GM23338 (cell line): ENCODE results near the gene TRIM39. TPM values are rescaled to one million over a fixed set of nuclear protein-coding genes. Genes with fewer than 3 reads are reported as not detected.
A peak's percentile ranks its signal among the peaks of the same experiment; 100 is the strongest.

Experiments
- ATAC-seq: fragments of 200-7000 bp; cut with Tn5 transposase; 3 replicates; pipeline ENCODE4 v1.9.1; 2020
- DNase-seq: peaks from one replicate; pipeline ENCODE4 v3.0.0-alpha.2; 2015; ENCODE audit warnings: low spot score
- H2AFZ ChIP-seq: fragments of 200-600 bp; sonication (generic); 2 replicates; pipeline ENCODE4 v1.8.0; 2016; ENCODE audit warnings: antibody characterized with exemption, mild to moderate bottlenecking, moderate library complexity
- H3F3A ChIP-seq: fragments of 200-600 bp; sonication (generic); replicated peaks from 2 replicates; pipeline ENCODE4 v1.8.0; 2017; ENCODE audit warnings: antibody characterized with exemption, mixed run types, low read depth
- H3K27ac ChIP-seq: fragments of 200-600 bp; sonication (generic); 2 replicates; pipeline ENCODE4 v1.6.1; 2016; ENCODE audit warnings: low read depth
- H3K27me3 ChIP-seq: fragments of 200-600 bp; sonication (generic); 2 replicates; pipeline ENCODE4 v1.8.0; 2016; ENCODE audit warnings: mild to moderate bottlenecking, mixed run types, moderate library complexity; ENCODE audit not compliant: insufficient read depth
- H3K36me3 ChIP-seq: fragments of 200-600 bp; sonication (generic); 2 replicates; pipeline ENCODE4 v1.8.0; 2016; ENCODE audit warnings: mild to moderate bottlenecking; ENCODE audit not compliant: insufficient read depth
- H3K4me1 ChIP-seq: fragments of 200-600 bp; sonication (generic); 2 replicates; pipeline ENCODE4 v1.8.0; 2016; ENCODE audit warnings: mild to moderate bottlenecking, moderate library complexity; ENCODE audit not compliant: insufficient read depth
- H3K4me2 ChIP-seq: fragments of 200-600 bp; sonication (generic); 2 replicates; pipeline ENCODE4 v1.7.1; 2017; ENCODE audit warnings: mixed run types
- H3K4me3 ChIP-seq: fragments of 200-600 bp; sonication (generic); 2 replicates; pipeline ENCODE4 v1.6.1; 2016; ENCODE audit warnings: mixed run types
- H3K79me2 ChIP-seq: fragments of 200-600 bp; sonication (generic); replicated peaks from 2 replicates; pipeline ENCODE4 v1.8.0; 2017; ENCODE audit warnings: mild to moderate bottlenecking; ENCODE audit not compliant: insufficient read depth
- H3K9me2 ChIP-seq: fragments of 200-600 bp; sonication (generic); 2 replicates; pipeline ENCODE4 v1.8.0; 2017; ENCODE audit not compliant: insufficient read depth
- H4K20me1 ChIP-seq: fragments of 200-600 bp; sonication (generic); replicated peaks from 2 replicates; pipeline ENCODE4 v1.8.0; 2017; ENCODE audit warnings: mild to moderate bottlenecking; ENCODE audit not compliant: insufficient read depth
- H3K27ac Mint-ChIP-seq: 2 replicates; pipeline ENCODE4 v1.8.0; 2020; ENCODE audit warnings: inconsistent platforms, mild to moderate bottlenecking, moderate library complexity, mixed read lengths
- H3K27me3 Mint-ChIP-seq: 3 replicates; pipeline ENCODE4 v1.8.0; 2022; ENCODE audit warnings: low read depth, mild to moderate bottlenecking, moderate library complexity, mixed read lengths, inconsistent platforms; ENCODE audit not compliant: insufficient read depth, poor library complexity
- H3K36me3 Mint-ChIP-seq: 3 replicates; pipeline ENCODE4 v1.8.0; 2021; ENCODE audit warnings: low read depth, mild to moderate bottlenecking, inconsistent platforms, moderate library complexity, mixed read lengths
- H3K4me1 Mint-ChIP-seq: 3 replicates; pipeline ENCODE4 v1.8.0; 2020; ENCODE audit warnings: mild to moderate bottlenecking, inconsistent platforms, mixed read lengths
- H3K4me3 Mint-ChIP-seq: 3 replicates; pipeline ENCODE4 v1.8.0; 2021; ENCODE audit warnings: moderate library complexity, mild to moderate bottlenecking, inconsistent platforms, mixed read lengths
- H3K9me3 Mint-ChIP-seq: 3 replicates; pipeline ENCODE4 v1.8.0; 2020; ENCODE audit warnings: moderate library complexity, mild to moderate bottlenecking, inconsistent platforms, mixed read lengths
- CREB1 ChIP-seq: fragments of 250-450 bp; sonication (Bioruptor Pico); IDR thresholded peaks from 2 replicates; pipeline ENCODE4 v1.5.0; 2020; ENCODE audit warnings: low read depth, mild to moderate bottlenecking, moderate library complexity
- CTCF ChIP-seq, 2 experiments: fragments of 200-600 bp in 1 of 2; sonication (generic) in 1 of 2; conservative IDR thresholded peaks; 2 replicates each; pipeline versions ENCODE4 v1.5.1 to v1.6.1; 2016 to 2017; ENCODE audit warnings: antibody characterized with exemption in 2 of 2, low read depth in 2 of 2, mild to moderate bottlenecking in 2 of 2, moderate library complexity in 1 of 2
- EZH2 ChIP-seq: fragments of 200-600 bp; sonication (generic); IDR thresholded peaks from one replicate; pipeline ENCODE4 v1.8.0; 2017; ENCODE audit warnings: antibody characterized with exemption, mild to moderate bottlenecking, low read depth; ENCODE audit not compliant: unreplicated experiment
- REST ChIP-seq: IDR thresholded peaks from one replicate; pipeline ENCODE4 v1.6.1; 2018; ENCODE audit warnings: antibody characterized with exemption; ENCODE audit not compliant: unreplicated experiment
- ZNF114 ChIP-seq: fragments of 250-450 bp; sonication (Bioruptor Pico); IDR thresholded peaks from 2 replicates; pipeline ENCODE4 v1.5.0; 2020; ENCODE audit warnings: mild to moderate bottlenecking, moderate library complexity
- polyA plus RNA-seq: library from polyadenylated mRNA; unstranded; fragments of >200 nt; fragmentation: Nextera tagmentation; extraction: Ambion mirVana; gene quantifications from 2 replicates; pipeline ENCODE4 v1.2.1, GENCODE V29; 2016
- total RNA-seq: library from RNA; depleted of rRNA; stranded (reverse); fragments of >200 nt; shearing (Covaris generic); gene quantifications from 2 replicates; pipeline ENCODE4 v1.2.3, GENCODE V29; 2014
- TF ChIP-seq, protein P1 (sequence below): IDR thresholded peaks from 2 replicates; pipeline ENCODE4 v1.6.1; 2016; ENCODE audit warnings: antibody characterized with exemption

Gene TRIM39
- total and polyA plus RNA-seq, 2 experiments from 2014 or later: 5.4 to 19.2 TPM

- no peak overlapping the region for H3K27ac ChIP-seq
- H3K9me2 ChIP-seq: no peaks in the 10 kb centered on the region
- H3K4me3 ChIP-seq: no peak overlapping the region
- peaks cover 66% of the 10 kb centered on the region for H3K36me3 Mint-ChIP-seq
- peaks cover 4% of the 10 kb centered on the region for H3K27me3 Mint-ChIP-seq
- no peaks in the 10 kb centered on the region for H3K27me3 ChIP-seq
- no peaks in the 10 kb centered on the region for H3K9me3 Mint-ChIP-seq
- H3K4me1 Mint-ChIP-seq: peaks cover 19% of the 10 kb centered on the region
- H3K27ac Mint-ChIP-seq: no peak overlapping the region
- H2AFZ ChIP-seq: no peak overlapping the region
- peaks cover 100% of the 10 kb centered on the region for H3K79me2 ChIP-seq
- peak; percentile 53 for DNase-seq
- no peaks in the 10 kb centered on the region for H3F3A ChIP-seq
- TF ChIP-seq CTCF (conservative IDR thresholded peaks at IDR 0.05; ENCODE audit: low read depth in 2 of 2) (no peak), REST (peak; percentile 70)
- H3K4me1 ChIP-seq: peaks cover 17% of the 10 kb centered on the region
- H3K4me3 Mint-ChIP-seq: no peak overlapping the region
- peaks cover 78% of the 10 kb centered on the region for H4K20me1 ChIP-seq
- peak; percentile 78 for ATAC-seq
- no peaks in the 10 kb centered on the region; the same call in none of the 2 replicates for H3K36me3 ChIP-seq
- no peak overlapping the region for H3K4me2 ChIP-seq
Measured at GRCh38 chr6:30311101-30311500, 15.6 kb upstream of the TRIM39 start.

DNA sequence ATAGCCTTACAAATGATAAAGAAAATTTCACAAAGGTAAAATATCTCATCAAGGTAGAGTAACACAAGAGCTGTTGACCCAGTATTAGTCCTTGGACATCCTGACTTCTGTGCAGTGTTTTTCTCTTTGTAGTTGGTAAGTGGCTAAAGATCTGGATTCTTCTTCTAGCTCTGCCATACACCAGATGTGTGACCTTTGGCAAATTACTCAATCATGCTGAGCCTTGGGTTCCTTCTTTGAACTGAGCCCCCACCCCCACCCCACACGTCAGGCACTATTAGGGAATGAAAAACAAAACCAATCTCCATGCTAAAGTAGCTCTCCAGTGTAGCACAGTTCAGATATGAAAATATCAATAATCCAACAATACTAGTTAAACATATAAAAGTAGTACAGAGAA is 15.1 kb upstream of the TRIM39 start:
- H3K27ac ChIP-seq: no peak overlapping the region
- H3K79me2 ChIP-seq: peaks cover 100% of the 10 kb centered on the region
- no peak for TF ChIP-seq CTCF (conservative IDR thresholded peaks at IDR 0.05; ENCODE audit: low read depth in 2 of 2)
- no peak for TF ChIP-seq EZH2
- TF ChIP-seq, protein P1, sequence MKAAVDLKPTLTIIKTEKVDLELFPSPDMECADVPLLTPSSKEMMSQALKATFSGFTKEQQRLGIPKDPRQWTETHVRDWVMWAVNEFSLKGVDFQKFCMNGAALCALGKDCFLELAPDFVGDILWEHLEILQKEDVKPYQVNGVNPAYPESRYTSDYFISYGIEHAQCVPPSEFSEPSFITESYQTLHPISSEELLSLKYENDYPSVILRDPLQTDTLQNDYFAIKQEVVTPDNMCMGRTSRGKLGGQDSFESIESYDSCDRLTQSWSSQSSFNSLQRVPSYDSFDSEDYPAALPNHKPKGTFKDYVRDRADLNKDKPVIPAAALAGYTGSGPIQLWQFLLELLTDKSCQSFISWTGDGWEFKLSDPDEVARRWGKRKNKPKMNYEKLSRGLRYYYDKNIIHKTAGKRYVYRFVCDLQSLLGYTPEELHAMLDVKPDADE: no peak
- TF ChIP-seq ZNF114 (CRISPR knock-in tag): no peak
- TF ChIP-seq CREB1 (CRISPR knock-in tag): no peak

More for the DNA sequence above, 15.1 kb upstream of the TRIM39 start:
- Histone ChIP-seq H3K36me3 (no peaks in the 10 kb centered on the region; the same call in none of the 2 replicates), H3K4me3 (no peak overlapping the region), H2AFZ (no peak overlapping the region), H3K4me1 (peaks cover 17% of the 10 kb centered on the region), H4K20me1 (peaks cover 82% of the 10 kb centered on the region), H3K9me2 (no peaks in the 10 kb centered on the region), H3F3A (no peaks in the 10 kb centered on the region), H3K4me2 (no peak overlapping the region), H3K27me3 (no peaks in the 10 kb centered on the region)
- H3K27me3 Mint-ChIP-seq: peaks cover 4% of the 10 kb centered on the region
- H3K9me3 Mint-ChIP-seq: no peaks in the 10 kb centered on the region
- ATAC-seq (no peak), DNase-seq (no peak)
- H3K27ac Mint-ChIP-seq: no peak overlapping the region
- peaks cover 24% of the 10 kb centered on the region for H3K4me1 Mint-ChIP-seq
- H3K36me3 Mint-ChIP-seq: peaks cover 64% of the 10 kb centered on the region
- no peak overlapping the region for H3K4me3 Mint-ChIP-seq
